Pancreas (tissue), 10 donors: ENCODE data around the gene LMNA. TPM values are rescaled to one million over a fixed set of nuclear protein-coding genes. Genes with fewer than 3 reads are reported as not detected.

Experiments
- ATAC-seq, 4 donors: fragments of 200-7000 bp; cut with Tn5 transposase; one replicate each; pipeline versions ENCODE4 v1.8.0 to v1.9.1; 2020; ENCODE audit warnings: mild to moderate bottlenecking in 4 of 4, moderate library complexity in 4 of 4
- DNase-seq, 6 donors: peaks; one replicate each; pipeline ENCODE4 v3.0.0-alpha.2; 2020
- FAIRE-seq: peaks from 2 replicates; lab custom pipeline; 2012; peaks lifted over from hg19 to GRCh38; lab: Jason Lieb, UNC
- H3K27ac ChIP-seq, 4 donors: fragments of 200-600 bp; sonication (generic); 1 replicate in 3 of 4; 2 replicates in 1 of 4; pipeline versions ENCODE4 v1.5.0 to v1.8.0; 2020
- H3K27me3 ChIP-seq, 4 donors: fragments of 200-600 bp; one replicate each; pipeline ENCODE4 v1.8.0; 2021
- H3K36me3 ChIP-seq, 3 donors: fragments of 200-600 bp; sonication (generic) in 1 of 3; one replicate each; pipeline versions ENCODE4 v1.5.0 to v1.8.0; 2020 to 2021
- H3K4me1 ChIP-seq, 3 donors: fragments of 200-600 bp; one replicate each; pipeline ENCODE4 v1.8.0; 2021
- H3K4me3 ChIP-seq, 4 donors: fragments of 200-600 bp; sonication (generic) in 2 of 4; one replicate each; pipeline versions ENCODE4 v1.5.0 to v1.8.0; 2020 to 2021
- H3K9me3 ChIP-seq, 4 donors: fragments of 200-600 bp; one replicate each; pipeline ENCODE4 v1.8.0; 2021
- WGBS, 2 donors: extraction: QIAGEN DNeasy Blood & Tissue Kit; methylation state at CpG; one replicate each; pipeline ENCODE4 v1.1.7; 2013; 5-methylcytosine and 5-hydroxymethylcytosine counted together
- intact Hi-C, 3 donors: fragments of 100-400 bp; cut with DNase I; formaldehyde crosslinking; loops; one replicate each; pipeline versions ENCODE4 v1.11.1 to v1.14.2; 2022
- polyA plus RNA-seq, 2 donors: library from polyadenylated mRNA; stranded (reverse); fragments of 200-250 nt; gene quantifications; one replicate each; pipeline ENCODE4 v1.2.3, GENCODE V29; 2013
- total RNA-seq, 6 donors: library from RNA; stranded (reverse); fragmentation: NEBNext Ultra II Directional in 4 of 6; extraction: Animal tissue kit (Norgen Biotek cat#: 25700) in 4 of 6; gene quantifications; one replicate each; pipeline versions ENCODE4 v1.2.1 to v1.2.4, GENCODE V29; 2021 to 2023
- TF ChIP-seq, protein P1 (sequence below), 4 donors: fragments of 200-600 bp; sonication (generic) in 3 of 4; IDR thresholded peaks; one replicate each; pipeline versions ENCODE4 v1.5.0 to v1.8.0; 2021; ENCODE audit warnings: antibody characterized with exemption in 4 of 4
- donor health status: healthy with polysubstance abuse.
- donor health status: DM: no; HTN: no; CAD: no; lungs with moderate emphysema.
- donor health status: DM: no; HTN: no; CAD: no.
- donor health status: control.
- donor health status: control.
- donor health status: Bipolar disorder and iron deficiency.
- donor health status: DM: yes; HTN: yes; CAD: no.
- donor health status: DM: no; HTN: no; CAD: no.
- donor health status: DM: no; HTN: no; CAD: no.
- donor health status: DM: yes; HTN: yes; CAD: no.

Gene LMNA
- total and polyA plus RNA-seq, 8 donors = 59.4 to 119 (median 99.4) TPM

DNA sequence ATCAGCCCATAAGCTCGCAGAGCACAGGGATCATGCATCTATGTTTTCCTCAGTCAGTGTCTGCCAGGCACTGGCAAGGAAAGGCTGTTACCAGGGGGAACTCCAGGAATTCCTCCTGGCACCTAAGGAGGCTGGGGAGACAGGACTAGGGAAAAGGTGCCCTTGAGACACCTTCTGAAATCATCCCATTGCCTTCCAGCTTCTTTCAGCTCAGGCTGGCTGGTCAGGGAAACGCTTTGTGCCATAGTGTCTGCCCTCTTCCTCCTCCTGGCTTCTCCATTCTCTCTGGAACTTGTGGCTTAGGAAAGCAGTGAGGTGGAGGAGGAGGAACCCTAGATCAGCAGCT, 13.8 kb downstream of the LMNA start:
- H3K27me3 ChIP-seq = no peaks in the 10 kb centered on the region
- peaks cover 46 to 69% (median 48%) of the 10 kb centered on the region in 3 donors for H3K4me1 ChIP-seq
- peaks cover 4 to 26% (median 13%) of the 10 kb centered on the region in 3 donors for H3K36me3 ChIP-seq
- no peaks in the 10 kb centered on the region for H3K9me3 ChIP-seq
- no peak overlapping the region for H3K4me3 ChIP-seq
- WGBS, 2 donors = 54 to 60% methylated on average over 2 of the region's 2 CpGs
- peak overlapping the region; percentile 64 to 92 (median 78) for H3K27ac ChIP-seq
- ATAC-seq (no peak), FAIRE-seq (no peak), DNase-seq (no peak)
- TF ChIP-seq, protein P1, sequence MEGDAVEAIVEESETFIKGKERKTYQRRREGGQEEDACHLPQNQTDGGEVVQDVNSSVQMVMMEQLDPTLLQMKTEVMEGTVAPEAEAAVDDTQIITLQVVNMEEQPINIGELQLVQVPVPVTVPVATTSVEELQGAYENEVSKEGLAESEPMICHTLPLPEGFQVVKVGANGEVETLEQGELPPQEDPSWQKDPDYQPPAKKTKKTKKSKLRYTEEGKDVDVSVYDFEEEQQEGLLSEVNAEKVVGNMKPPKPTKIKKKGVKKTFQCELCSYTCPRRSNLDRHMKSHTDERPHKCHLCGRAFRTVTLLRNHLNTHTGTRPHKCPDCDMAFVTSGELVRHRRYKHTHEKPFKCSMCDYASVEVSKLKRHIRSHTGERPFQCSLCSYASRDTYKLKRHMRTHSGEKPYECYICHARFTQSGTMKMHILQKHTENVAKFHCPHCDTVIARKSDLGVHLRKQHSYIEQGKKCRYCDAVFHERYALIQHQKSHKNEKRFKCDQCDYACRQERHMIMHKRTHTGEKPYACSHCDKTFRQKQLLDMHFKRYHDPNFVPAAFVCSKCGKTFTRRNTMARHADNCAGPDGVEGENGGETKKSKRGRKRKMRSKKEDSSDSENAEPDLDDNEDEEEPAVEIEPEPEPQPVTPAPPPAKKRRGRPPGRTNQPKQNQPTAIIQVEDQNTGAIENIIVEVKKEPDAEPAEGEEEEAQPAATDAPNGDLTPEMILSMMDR (IDR thresholded peaks at IDR 0.05) = no peak
- intact Hi-C loops = no loop called here

DNA sequence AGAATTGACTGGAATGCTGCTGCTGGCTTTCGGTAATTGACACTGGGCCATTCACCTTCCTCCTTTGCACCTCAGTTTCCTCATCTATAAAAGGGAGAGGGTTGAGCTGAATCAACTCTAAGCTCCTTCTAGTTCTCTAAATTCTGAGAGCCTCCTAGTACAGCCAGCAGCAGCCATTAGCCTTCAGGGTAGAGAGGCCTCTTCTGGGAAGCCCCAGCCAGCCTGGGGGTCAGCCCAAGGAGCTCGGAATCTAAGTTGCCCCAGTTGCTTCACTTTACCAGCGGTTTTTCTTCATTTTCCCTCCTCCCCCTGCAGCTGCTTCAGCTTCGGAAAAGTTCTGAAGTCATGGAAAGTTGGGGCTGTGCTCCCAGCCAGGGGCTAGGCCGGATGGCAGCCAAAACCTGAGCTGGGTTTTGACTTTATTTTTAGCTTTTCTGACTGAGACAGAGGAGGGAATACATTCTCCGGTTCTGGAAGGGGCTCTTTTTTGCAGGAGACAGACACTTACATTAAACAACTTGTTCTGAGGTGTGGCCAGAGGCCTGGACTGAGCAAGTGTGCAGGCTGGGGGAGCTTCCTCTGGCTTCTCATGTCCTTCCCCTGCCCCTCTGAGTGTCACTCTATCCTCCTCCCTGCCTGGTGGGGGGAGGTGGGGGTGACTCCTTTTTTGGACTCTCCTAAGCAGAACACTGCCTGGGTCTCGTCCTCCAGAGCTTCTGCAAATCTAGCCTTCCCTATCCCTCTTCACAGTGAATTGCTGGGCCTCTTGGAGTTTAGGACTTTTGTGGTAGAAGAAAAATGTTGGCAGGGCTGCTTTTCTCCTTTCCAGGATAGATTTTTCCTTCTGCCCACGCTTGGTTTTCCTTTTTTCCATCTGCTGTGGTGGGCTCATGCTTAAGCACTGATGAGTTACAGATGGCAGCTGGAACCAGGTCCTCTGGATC, 14.4 kb downstream of the LMNA start:
- no peak for FAIRE-seq
- 19 to 25% methylated on average over 8 of the region's 8 CpGs for WGBS, 2 donors

GRCh38 chr1:156129687-156130577, 15.4 kb downstream of the LMNA start:
- no peaks in the 10 kb centered on the region for H3K27me3 ChIP-seq
- TF ChIP-seq, protein P1 (IDR thresholded peaks at IDR 0.05) = peak; percentile 91 to 98 (median 96)
- no peak overlapping the region for H3K4me3 ChIP-seq
- FAIRE-seq (no peak), ATAC-seq (peak; percentile 80 to 88 (median 86)), DNase-seq (peak; percentile 88 to 92 (median 90))
- H3K27ac ChIP-seq = peak overlapping the region; percentile 64 to 92 (median 78)
- WGBS, 2 donors = 33 to 37% methylated on average over 7 of the region's 7 CpGs
- H3K9me3 ChIP-seq = no peaks in the 10 kb centered on the region
- intact Hi-C loops = loop anchor here in 2 of 3 donors (2.0 to 10.0 kb wide), 2 partner anchors 33 to 45 kb away; partner anchors contain the start of gene MEX3A (in 1 of the 2)
- peaks cover 30 to 53% (median 33%) of the 10 kb centered on the region in 3 donors for H3K4me1 ChIP-seq
- peaks cover 6 to 40% (median 23%) of the 10 kb centered on the region in 3 donors for H3K36me3 ChIP-seq

More for the DNA sequence above, 14.4 kb downstream of the LMNA start:
- no peak for DNase-seq
- ATAC-seq = peak in 1 of 4 donors; percentile 15
- Histone ChIP-seq H3K27me3 (no peaks in the 10 kb centered on the region), H3K9me3 (no peaks in the 10 kb centered on the region), H3K4me1 (peaks cover 40 to 63% (median 42%) of the 10 kb centered on the region in 3 donors), H3K4me3 (no peak overlapping the region), H3K27ac (peak overlapping the region; percentile 64 to 92 (median 78)), H3K36me3 (peaks cover 4 to 30% (median 13%) of the 10 kb centered on the region in 3 donors)
- TF ChIP-seq, protein P1 (IDR thresholded peaks at IDR 0.05) = no peak
- intact Hi-C loops = no loop called here

GRCh38 chr1:156130578-156130942, 16.0 kb downstream of the LMNA start:
- Histone ChIP-seq H3K4me1 (peaks cover 26 to 46% (median 27%) of the 10 kb centered on the region in 3 donors), H3K9me3 (no peaks in the 10 kb centered on the region), H3K27me3 (no peaks in the 10 kb centered on the region), H3K27ac (peak overlapping the region in 3 of 4 donors; percentile 64 to 92 (median 74)), H3K4me3 (no peak overlapping the region), H3K36me3 (peaks cover 10 to 47% (median 25%) of the 10 kb centered on the region in 3 donors)
- DNase-seq (no peak), ATAC-seq (peak in 1 of 4 donors; percentile 1), FAIRE-seq (no peak)
- intact Hi-C loops = loop anchor here in 2 of 3 donors (2.0 to 10.0 kb wide), 2 partner anchors 34 to 46 kb away; partner anchors contain the start of gene MEX3A (in 1 of the 2)
- TF ChIP-seq, protein P1 (IDR thresholded peaks at IDR 0.05) = peak in 1 of 4 donors; percentile 20
- 76 to 78% methylated on average over 6 of the region's 6 CpGs for WGBS, 2 donors
